Stomach (tissue), 9 donors: ENCODE data around the gene PRKCQ. TPM values are rescaled to one million over a fixed set of nuclear protein-coding genes. Genes with fewer than 3 reads are reported as not detected.
"Not testable (repeated sequence)": the region's sequence is repeated elsewhere in the genome, so short reads cannot be mapped to it uniquely, and the experiment has no call there.

ENCODE experiments used
- DNase-seq, 2 donors: peaks; one replicate each; pipeline versions ENCODE4 v3.0.0 to v3.0.0-alpha.2; 2013 to 2019
- H3K27ac ChIP-seq, 5 donors: fragments of 200-600 bp in 4 of 5; sonication (generic) in 4 of 5; one replicate each; pipeline ENCODE4 v1.5.1; 2013 to 2019; ENCODE audit warnings: mild to moderate bottlenecking in 1 of 5, moderate library complexity in 1 of 5
- H3K27me3 ChIP-seq, 3 donors: fragments of 200-600 bp; sonication (generic); one replicate each; pipeline ENCODE4 v1.5.1; 2017 to 2019; ENCODE audit warnings: mixed run types in 1 of 3
- H3K36me3 ChIP-seq, 4 donors: fragments of 200-600 bp; sonication (generic); 1 replicate in 3 of 4; 2 replicates in 1 of 4; pipeline ENCODE4 v1.5.1; 2016 to 2019
- H3K4me1 ChIP-seq, 4 donors: fragments of 200-600 bp; sonication (generic); one replicate each; pipeline ENCODE4 v1.5.1; 2016 to 2019
- H3K4me3 ChIP-seq, 4 donors: fragments of 200-600 bp; sonication (generic) in 3 of 4; one replicate each; pipeline ENCODE4 v1.5.1; 2016 to 2019; ENCODE audit warnings: mild to moderate bottlenecking in 1 of 4
- H3K9me3 ChIP-seq, 4 donors: fragments of 200-600 bp; sonication (generic); one replicate each; pipeline ENCODE4 v1.5.1; 2016 to 2019
- EP300 ChIP-seq: sonication (generic); formaldehyde crosslinking; IDR thresholded peaks from one replicate; pipeline ENCODE4 v1.6.1; 2017; ENCODE audit warnings: antibody characterized with exemption
- POLR2A ChIP-seq, 4 donors: fragments of 450-650 bp; IDR thresholded peaks; one replicate each; pipeline ENCODE4 v1.6.1; 2016; ENCODE audit warnings: antibody characterized with exemption in 4 of 4, control low read depth in 2 of 4, mild to moderate bottlenecking in 1 of 4, moderate library complexity in 1 of 4
- POLR2AphosphoS5 ChIP-seq, 3 donors: sonication (generic); formaldehyde crosslinking; IDR thresholded peaks; one replicate each; pipeline ENCODE4 v1.6.1; 2016; ENCODE audit warnings: antibody characterized with exemption in 3 of 3
- WGBS, 5 donors: extraction: QIAGEN DNeasy Blood & Tissue Kit in 3 of 5; methylation state at CpG; one replicate each; pipeline versions ENCODE4 v1.1.5 to v1.1.7; 2013 to 2018; 5-methylcytosine and 5-hydroxymethylcytosine counted together
- intact Hi-C: fragments of 100-400 bp; cut with DNase I; formaldehyde crosslinking; loops from one replicate; pipeline ENCODE4 v1.15.1; 2023; ENCODE audit warnings: low total_unique reads
- polyA plus RNA-seq, 3 donors: library from polyadenylated mRNA; stranded (reverse); fragments of 200-250 nt; gene quantifications; one replicate each; pipeline ENCODE4 v1.2.3, GENCODE V29; 2013
- total RNA-seq, 5 donors: library from RNA; depleted of rRNA; stranded (reverse); fragments of >200 nt; gene quantifications; one replicate each; pipeline versions ENCODE4 v1.1.0 to v1.2.3, GENCODE V29; 2014 to 2016
- TF ChIP-seq, protein P1 (sequence below), 7 experiments: fragments of 450-650 bp in 4 of 7; fragments of 200-600 bp in 3 of 7; sonication (generic) in 3 of 7; IDR thresholded peaks; one replicate each; pipeline ENCODE4 v1.5.1; 2016 to 2019; ENCODE audit warnings: antibody characterized with exemption in 7 of 7, control low read depth in 2 of 7, mild to moderate bottlenecking in 1 of 7
- donor health status: healthy with polysubstance abuse.
- donor health status: Bipolar disorder and iron deficiency.
- donor health status: healthy.

Gene PRKCQ
- total and polyA plus RNA-seq, 8 donors: 0.25 to 5.1 (median 0.63) TPM; not detected in 1

DNA sequence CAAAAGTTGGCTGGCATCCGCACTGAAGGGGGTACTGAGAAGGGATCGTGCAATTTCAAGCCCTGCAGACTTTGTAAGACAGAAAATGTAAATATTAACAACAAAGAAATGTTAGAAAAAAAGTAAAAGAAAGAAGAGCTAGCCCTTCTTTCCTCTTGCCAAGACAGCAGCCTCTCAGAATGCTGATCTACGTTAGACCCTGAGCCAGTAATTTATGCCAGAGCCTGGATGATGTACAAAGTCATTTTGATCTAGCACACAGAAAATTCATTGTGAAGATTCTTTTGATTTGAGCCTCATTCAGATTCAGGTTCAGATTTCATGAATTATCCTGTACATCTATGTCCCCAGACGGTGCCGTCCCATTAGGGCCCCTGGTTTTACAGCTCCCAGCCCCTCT, 105.2 kb downstream of the PRKCQ start:
- TF ChIP-seq EP300: no peak
- Histone ChIP-seq H3K4me1 (no peaks in the 10 kb centered on the region), H3K27me3 (no peaks in the 10 kb centered on the region), H3K27ac (no peak overlapping the region), H3K9me3 (no peaks in the 10 kb centered on the region), H3K4me3 (no peak overlapping the region), H3K36me3 (no peaks in the 10 kb centered on the region)
- DNase-seq: no peak
- 83 to 87% (median 85%) methylated on average over 5 of the region's 5 CpGs for WGBS, 5 donors
- intact Hi-C loops: no loop called here

DNA sequence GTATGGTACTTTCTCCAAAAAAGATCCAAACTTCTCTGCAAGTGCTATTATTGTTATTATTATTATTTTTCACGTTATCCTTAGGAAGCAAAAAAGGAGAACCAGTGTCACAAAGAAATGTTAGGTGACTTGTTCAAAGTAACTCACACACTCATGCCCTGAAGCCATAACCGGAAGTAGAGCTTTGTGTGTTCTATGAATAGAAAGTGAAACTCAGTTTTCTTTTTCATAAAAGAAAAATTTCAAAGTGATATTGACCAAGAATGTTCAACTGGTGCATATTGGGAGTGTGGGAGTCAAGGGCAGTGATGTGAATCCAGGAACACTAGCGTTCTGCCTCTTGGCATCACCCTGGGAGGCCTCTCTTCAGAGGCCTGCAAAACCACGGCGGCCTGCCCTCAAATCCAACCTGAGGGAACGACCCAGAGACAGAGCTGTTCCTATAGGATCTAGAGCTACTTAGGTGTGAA, 106.1 kb downstream of the PRKCQ start:
- Histone ChIP-seq H3K27ac (peak overlapping the region in 2 of 5 donors; percentile 26 to 47), H3K9me3 (no peaks in the 10 kb centered on the region), H3K4me1 (no peaks in the 10 kb centered on the region), H3K27me3 (no peaks in the 10 kb centered on the region), H3K4me3 (no peak overlapping the region), H3K36me3 (no peaks in the 10 kb centered on the region)
- TF ChIP-seq, protein P1, sequence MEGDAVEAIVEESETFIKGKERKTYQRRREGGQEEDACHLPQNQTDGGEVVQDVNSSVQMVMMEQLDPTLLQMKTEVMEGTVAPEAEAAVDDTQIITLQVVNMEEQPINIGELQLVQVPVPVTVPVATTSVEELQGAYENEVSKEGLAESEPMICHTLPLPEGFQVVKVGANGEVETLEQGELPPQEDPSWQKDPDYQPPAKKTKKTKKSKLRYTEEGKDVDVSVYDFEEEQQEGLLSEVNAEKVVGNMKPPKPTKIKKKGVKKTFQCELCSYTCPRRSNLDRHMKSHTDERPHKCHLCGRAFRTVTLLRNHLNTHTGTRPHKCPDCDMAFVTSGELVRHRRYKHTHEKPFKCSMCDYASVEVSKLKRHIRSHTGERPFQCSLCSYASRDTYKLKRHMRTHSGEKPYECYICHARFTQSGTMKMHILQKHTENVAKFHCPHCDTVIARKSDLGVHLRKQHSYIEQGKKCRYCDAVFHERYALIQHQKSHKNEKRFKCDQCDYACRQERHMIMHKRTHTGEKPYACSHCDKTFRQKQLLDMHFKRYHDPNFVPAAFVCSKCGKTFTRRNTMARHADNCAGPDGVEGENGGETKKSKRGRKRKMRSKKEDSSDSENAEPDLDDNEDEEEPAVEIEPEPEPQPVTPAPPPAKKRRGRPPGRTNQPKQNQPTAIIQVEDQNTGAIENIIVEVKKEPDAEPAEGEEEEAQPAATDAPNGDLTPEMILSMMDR (IDR thresholded peaks at IDR 0.05): no peak
- TF ChIP-seq POLR2AphosphoS5 (IDR thresholded peaks at IDR 0.05) (no peak), EP300 (no peak), POLR2A (IDR thresholded peaks at IDR 0.05) (no peak)
- WGBS, 5 donors: 58 to 73% (median 65%) methylated on average over 6 of the region's 6 CpGs
- intact Hi-C loops: no loop called here
- DNase-seq: peak in 1 of 2 donors; percentile 33

- Histone ChIP-seq H3K27ac (no peak overlapping the region), H3K4me3 (no peak overlapping the region), H3K9me3 (no peaks in the 10 kb centered on the region), H3K4me1 (no peaks in the 10 kb centered on the region), H3K36me3 (no peaks in the 10 kb centered on the region), H3K27me3 (no peaks in the 10 kb centered on the region)
- WGBS, 5 donors: 72 to 85% (median 76%) methylated on average over 7 of the region's 7 CpGs
- intact Hi-C loops: no loop called here
- peak in 1 of 2 donors; percentile 48 for DNase-seq
- TF ChIP-seq POLR2AphosphoS5 (IDR thresholded peaks at IDR 0.05) (no peak), EP300 (no peak), POLR2A (IDR thresholded peaks at IDR 0.05) (no peak)
- TF ChIP-seq, protein P1 (IDR thresholded peaks at IDR 0.05): no peak
These were observed 106.6 kb downstream of the PRKCQ start for GRCh38 chr10:6473430-6473829.

DNA sequence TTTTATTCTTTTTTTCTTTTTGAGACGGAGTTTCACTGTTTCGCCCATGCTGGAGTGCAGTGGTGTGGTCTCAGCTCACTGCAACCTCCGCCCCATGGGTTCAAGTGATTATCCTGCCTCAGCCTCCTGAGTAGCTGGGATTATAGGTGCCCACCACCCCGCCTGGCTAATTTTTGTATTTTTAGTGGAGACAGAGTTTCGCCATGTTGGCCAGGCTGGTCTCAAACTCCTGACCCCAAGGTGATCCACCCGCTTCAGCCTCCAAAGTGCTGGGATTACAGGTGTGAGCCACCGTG, 107.4 kb downstream of the PRKCQ start:
- DNase-seq, H3K4me1 ChIP-seq, H3K27ac ChIP-seq, H3K4me3 ChIP-seq, H3K36me3 ChIP-seq, H3K9me3 ChIP-seq, H3K27me3 ChIP-seq, intact Hi-C loops: not testable (repeated sequence)
- 81 to 88% (median 86%) methylated on average over 7 of the region's 7 CpGs for WGBS, 5 donors

DNA sequence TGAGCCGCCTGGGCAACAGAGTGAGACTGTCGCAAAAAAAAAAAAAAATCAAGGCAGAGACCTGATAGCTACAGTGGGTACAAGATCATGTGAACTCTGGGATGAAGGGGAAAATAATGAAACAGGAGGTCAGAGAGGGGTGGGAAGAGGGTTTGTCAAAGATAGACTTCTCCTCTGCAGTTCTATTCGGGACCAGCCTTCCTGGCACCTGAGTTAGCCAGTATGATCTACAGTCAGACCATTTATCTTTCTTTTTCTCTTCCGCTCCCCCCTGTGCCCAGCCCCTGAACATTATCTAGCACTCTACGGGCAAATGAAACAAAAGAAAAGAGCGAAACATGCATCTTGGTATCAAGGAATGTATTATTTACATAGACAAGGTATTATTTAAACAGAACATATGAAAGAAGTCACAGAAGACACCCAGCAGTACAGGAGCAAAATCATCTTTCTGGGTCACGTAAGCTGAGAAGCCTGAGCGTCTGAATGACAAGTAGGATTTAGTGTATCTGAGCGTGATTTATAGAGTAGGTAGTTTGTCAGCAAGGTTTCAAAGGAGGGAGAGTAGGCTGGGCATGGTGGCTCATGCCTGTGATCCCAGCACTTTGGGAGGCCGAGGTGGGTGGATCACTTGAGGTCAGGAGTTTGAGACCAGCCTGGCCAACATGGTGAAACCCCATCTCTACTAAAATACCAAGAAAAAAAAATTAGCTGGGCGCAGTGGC, 109.0 kb downstream of the PRKCQ start:
- 90 to 93% (median 92%) methylated on average over 11 of the region's 11 CpGs for WGBS, 5 donors
- Histone ChIP-seq H3K9me3 (no peaks in the 10 kb centered on the region), H3K4me3 (no peak overlapping the region), H3K27me3 (no peaks in the 10 kb centered on the region), H3K4me1 (no peaks in the 10 kb centered on the region), H3K36me3 (no peaks in the 10 kb centered on the region), H3K27ac (no peak overlapping the region)
- TF ChIP-seq POLR2AphosphoS5 (IDR thresholded peaks at IDR 0.05) (no peak), EP300 (no peak)
- intact Hi-C loops: no loop called here
- no peak for DNase-seq

DNA sequence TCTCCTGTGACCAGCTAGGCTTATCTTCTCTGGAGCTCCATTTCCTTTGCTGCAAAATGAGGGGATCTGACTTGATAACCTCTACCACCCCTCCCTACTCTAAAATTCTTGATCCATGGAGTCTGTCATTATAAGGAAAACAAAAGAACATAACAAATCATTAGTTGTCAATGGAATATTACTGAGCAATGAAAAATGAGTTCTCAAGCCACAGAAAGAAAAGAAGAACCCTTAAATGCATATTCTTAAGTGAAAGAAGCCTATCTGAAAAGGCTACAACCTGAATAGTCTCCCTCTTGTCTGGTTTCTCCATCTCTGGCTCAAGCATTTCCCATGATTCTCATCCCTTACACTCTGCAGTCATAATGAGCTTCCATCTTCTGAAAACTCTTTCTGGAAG, 110.4 kb downstream of the PRKCQ start:
- intact Hi-C loops: no loop called here
- TF ChIP-seq, protein P1 (IDR thresholded peaks at IDR 0.05): no peak
- no peak for TF ChIP-seq EP300
- TF ChIP-seq POLR2AphosphoS5 (IDR thresholded peaks at IDR 0.05): no peak
- no peak for TF ChIP-seq POLR2A (IDR thresholded peaks at IDR 0.05)
- H3K27me3 ChIP-seq: no peaks in the 10 kb centered on the region
- DNase-seq: no peak
- no peaks in the 10 kb centered on the region for H3K36me3 ChIP-seq
- no peak overlapping the region for H3K27ac ChIP-seq
- no peak overlapping the region for H3K4me3 ChIP-seq
- H3K4me1 ChIP-seq: no peaks in the 10 kb centered on the region
- no peaks in the 10 kb centered on the region for H3K9me3 ChIP-seq
